GM21825 (cell line): ENCODE measurements around the gene BCL11B.

Experiments used
- ATAC-seq: cut with Tn5 transposase; IDR thresholded peaks from one replicate; pipeline ENCODE4 v1.9.1; 2021; ENCODE audit warnings: mild to moderate bottlenecking, moderate library complexity; ENCODE audit not compliant: unreplicated experiment

Gene BCL11B

GRCh38 chr14:99124482-99125105, 147.4 kb downstream of the BCL11B start:
- no peak for ATAC-seq

DNA sequence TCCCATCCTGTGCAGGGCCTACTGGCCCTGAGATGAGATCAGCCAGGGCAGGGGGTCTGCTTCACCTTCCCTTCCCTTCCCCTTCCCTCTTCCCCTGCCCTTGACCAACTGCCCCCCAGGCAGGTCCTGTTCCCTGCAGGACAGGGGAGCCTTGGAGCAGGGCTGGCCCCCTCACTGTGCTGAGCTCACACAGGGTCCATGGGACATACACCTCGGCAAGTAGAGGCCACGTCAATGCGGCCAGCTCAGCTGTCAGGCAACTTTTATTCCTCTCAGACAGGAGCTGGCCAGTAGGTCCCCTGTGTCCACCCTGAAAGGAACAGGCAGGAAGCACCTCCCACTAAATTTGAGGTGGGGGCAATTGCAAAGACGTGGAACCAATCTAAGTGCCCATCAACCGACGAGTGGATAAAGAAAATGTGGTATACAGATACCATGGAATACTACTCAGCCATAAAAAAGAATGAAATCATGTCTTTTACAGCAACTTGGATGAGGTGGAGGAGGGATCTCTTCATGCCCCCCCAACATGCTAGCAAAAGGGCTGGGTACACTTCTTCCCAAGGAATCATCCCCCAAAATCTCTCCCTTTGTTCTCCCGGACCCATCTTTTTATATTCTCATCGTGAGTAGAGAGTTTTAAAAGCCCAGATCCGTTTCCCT, 148.7 kb downstream of the BCL11B start:
- ATAC-seq = no peak

DNA sequence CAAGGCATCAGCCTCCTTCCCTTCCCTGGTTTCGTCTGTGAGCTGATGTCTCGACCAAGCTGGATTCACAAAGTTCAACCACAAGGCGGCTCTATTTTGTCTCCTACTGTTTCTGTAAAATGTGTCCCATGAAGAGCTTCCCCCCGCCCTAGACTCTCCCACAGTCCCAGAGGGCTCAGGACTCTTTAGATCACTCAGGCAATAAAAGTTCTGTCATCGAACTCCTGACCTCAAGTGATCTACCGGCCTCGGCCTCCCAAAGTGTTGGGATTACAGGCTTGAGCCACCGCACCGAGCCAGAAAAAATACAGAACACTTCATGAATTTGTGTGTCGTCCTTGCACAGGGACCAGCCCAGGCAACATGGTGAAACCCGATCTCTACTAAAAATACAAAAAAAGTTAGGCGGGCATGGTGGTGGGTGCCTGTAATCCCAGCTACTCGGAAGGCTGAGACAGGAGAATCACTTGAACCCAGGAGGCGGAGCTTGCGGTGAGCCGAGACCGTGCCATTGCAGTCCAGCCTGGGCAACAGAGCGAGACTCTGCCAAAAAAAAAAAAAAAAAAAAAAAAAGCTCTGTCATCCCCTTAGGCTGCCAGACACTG, 149.4 kb downstream of the BCL11B start:
- ATAC-seq = no peak

GRCh38 chr14:99121319-99121875, 150.6 kb downstream of the BCL11B start:
- no peak for ATAC-seq

DNA sequence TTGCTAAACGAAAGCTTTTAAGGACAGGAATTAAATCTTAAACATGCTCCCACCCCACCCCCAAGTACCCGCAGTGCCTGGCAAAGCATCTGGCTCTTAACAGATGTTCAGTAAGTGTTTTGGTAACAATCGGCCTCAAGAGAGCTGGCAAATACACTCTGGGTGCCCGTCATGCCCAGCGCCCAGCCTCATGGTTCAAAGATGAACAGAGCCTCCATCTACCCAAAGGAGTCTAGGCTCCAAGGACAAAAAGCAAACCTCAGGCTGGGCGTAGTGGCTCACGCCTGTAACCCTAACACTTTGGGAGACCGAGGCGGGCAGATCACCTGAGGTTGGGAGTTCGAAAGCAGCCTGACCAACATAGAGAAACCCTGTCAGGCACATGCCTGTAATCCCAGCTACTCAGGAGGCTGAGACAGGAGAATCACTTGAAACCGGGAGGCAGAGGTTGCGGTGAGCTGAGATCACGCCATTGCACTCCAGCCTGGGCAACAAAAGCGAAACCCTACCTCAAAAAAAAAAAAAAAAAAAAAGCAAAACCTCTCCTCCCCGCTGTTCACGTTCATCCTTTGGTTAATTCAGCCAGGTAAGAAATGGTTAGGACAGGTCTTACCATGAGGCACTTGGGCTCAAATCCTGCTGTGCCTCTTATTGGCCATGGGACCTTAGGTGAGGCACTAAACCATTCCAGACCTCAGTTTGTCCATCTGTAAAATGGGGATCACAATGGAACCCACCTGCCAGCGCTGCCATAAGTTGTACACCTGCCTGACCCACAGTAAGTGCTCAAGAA, 151.3 kb downstream of the BCL11B start:
- ATAC-seq = no peak

DNA sequence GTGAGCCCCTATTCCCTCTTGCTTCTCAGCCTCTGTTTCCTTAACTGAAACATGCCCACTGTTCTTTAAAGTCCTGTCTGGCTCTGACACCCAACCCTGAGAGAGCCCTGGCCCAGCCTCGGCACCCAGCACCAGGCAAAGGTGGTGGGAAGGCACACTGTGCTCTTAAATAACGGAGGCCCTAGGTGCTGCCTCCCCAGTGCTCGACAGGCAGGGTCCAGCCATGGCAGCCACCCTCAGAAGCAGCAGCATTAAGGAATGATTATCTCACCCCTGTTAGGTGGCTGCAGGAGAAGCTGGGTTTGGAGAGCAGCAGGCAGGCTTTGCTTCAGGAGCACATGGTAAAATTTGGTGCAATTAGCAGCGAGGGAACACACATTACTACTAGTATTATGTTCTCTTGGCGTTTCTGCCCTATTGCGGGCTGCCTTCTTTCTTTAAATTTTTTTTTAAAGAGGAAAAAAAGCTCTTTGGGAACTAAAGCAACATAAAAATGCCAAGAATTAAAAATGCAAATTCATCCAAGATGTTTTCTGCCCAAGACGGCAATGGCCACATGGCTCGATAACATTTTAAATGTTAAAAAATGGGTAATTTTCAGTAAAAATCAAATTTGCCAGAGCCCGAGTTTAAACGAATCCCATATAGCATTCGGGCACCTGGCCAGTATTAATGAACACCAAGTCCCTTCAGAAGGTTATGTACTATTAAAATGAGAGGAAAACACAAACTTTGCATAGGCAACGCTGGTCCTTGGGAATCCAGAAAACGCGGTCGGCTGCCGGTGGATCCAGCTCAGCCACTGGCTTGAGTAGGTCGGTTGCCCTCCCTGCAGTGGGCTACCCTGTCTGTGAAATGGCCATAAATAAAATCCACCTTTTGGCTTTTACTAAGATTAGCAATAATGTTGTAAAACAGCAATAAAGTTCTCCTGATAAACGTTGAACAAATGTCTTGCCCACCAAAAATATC, 152.2 kb downstream of the BCL11B start:
- no peak for ATAC-seq
